GM13977 (cell line): ENCODE results near the gene AK2.
A peak's percentile ranks its signal among the peaks of the same experiment; 100 is the strongest.

Experiments
- DNase-seq: peaks from one replicate; pipeline ENCODE4 v3.0.0; 2012; ENCODE audit warnings: low spot score
- in situ Hi-C: fragments of 300-500 bp; cut with MboI; formaldehyde crosslinking; loops from one replicate; pipeline ENCODE4 v1.12.0; 2022; ENCODE audit warnings: low sequenced_read_pairs, low pct_unique_long_range_greater_than_20kb, mixed read lengths, inconsistent platforms; ENCODE audit not compliant: unreplicated experiment
- TF ChIP-seq, protein P1 (sequence below): IDR thresholded peaks from 2 replicates; pipeline ENCODE4 v1.5.1; 2012; ENCODE audit warnings: mild to moderate bottlenecking, control low read depth; ENCODE audit not compliant: insufficient read depth; ENCODE audit errors: extremely low read depth, missing control alignments

The AK2 gene

DNA sequence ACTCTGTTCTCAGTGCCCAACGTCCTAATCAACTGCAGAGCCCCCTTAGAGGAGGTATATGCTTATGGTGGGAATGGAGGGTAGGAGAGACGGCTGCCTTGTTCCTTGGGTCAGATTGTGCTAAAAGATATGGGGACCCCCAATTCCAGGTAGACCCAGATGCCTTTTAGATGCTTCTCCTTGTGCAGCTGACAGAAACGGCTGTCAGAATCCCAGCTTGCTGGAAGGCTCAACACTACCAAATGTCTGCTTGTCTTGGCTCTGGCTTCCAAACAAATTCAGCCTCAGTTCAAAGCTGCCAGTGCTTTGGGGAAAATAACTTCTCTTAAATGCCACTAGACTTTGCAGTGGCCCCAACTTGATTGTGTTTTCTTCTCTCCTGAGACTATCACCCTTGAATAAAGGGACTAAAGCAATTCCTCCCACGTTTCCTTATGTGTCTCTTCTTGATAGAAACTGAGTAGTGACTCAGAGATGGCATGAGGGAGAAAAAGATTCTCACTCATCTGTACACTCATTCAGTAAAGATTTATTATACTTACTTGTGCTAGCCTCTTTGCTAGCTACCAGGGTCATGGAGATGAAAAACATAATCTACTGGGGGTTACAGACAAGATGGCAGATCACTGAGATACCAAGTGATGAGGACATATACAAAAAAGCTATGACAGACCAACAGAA, 68.7 kb downstream of the AK2 start:
- no peak for DNase-seq
- in situ Hi-C loops = no loop called here
- TF ChIP-seq, protein P1, sequence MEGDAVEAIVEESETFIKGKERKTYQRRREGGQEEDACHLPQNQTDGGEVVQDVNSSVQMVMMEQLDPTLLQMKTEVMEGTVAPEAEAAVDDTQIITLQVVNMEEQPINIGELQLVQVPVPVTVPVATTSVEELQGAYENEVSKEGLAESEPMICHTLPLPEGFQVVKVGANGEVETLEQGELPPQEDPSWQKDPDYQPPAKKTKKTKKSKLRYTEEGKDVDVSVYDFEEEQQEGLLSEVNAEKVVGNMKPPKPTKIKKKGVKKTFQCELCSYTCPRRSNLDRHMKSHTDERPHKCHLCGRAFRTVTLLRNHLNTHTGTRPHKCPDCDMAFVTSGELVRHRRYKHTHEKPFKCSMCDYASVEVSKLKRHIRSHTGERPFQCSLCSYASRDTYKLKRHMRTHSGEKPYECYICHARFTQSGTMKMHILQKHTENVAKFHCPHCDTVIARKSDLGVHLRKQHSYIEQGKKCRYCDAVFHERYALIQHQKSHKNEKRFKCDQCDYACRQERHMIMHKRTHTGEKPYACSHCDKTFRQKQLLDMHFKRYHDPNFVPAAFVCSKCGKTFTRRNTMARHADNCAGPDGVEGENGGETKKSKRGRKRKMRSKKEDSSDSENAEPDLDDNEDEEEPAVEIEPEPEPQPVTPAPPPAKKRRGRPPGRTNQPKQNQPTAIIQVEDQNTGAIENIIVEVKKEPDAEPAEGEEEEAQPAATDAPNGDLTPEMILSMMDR = no peak

DNA sequence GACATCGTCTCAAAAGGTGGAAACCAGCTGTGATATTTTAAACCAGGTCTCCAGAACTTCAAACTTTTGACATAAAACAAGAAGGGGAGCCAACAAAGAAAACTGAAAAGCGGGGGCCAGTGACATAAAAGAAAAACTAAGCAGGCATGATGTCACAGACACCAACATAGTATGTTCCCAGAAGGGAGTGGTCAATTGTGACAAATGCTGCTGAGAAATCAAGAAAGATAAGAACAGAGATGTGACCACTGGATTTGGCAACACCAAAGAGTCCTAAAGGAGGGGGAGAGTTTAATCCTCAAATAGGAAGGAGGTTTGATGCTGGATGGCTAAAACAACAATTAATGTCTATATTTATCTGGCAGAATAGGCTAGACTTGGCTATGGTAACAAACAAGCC, 69.8 kb downstream of the AK2 start:
- TF ChIP-seq, protein P1 = no peak
- in situ Hi-C loops = no loop called here
- DNase-seq = no peak

DNA sequence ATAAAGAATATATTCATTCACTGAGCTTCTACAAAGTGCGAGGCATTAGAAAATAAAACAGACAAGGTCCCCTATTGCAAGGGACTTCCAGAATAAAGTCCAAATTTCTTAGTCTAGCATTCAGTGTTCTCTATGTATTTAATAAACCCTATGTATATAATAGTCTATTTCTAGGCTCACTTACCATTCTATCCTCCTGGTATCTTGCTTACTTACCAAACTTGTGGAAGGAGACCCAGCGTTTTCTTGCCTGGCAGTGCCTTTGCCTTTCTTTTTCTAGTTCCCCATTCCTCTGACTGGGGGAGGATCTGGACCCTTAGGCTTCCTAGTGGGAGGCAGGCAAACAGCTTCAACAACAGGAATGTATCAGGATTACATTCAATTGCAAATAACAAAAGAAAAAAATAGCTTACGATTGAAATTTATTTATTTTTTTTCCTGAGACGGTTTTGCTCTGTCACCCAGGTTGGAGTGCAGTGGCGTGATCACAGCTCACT, 71.4 kb downstream of the AK2 start:
- in situ Hi-C loops = no loop called here
- TF ChIP-seq, protein P1 = no peak
- DNase-seq = no peak

DNA sequence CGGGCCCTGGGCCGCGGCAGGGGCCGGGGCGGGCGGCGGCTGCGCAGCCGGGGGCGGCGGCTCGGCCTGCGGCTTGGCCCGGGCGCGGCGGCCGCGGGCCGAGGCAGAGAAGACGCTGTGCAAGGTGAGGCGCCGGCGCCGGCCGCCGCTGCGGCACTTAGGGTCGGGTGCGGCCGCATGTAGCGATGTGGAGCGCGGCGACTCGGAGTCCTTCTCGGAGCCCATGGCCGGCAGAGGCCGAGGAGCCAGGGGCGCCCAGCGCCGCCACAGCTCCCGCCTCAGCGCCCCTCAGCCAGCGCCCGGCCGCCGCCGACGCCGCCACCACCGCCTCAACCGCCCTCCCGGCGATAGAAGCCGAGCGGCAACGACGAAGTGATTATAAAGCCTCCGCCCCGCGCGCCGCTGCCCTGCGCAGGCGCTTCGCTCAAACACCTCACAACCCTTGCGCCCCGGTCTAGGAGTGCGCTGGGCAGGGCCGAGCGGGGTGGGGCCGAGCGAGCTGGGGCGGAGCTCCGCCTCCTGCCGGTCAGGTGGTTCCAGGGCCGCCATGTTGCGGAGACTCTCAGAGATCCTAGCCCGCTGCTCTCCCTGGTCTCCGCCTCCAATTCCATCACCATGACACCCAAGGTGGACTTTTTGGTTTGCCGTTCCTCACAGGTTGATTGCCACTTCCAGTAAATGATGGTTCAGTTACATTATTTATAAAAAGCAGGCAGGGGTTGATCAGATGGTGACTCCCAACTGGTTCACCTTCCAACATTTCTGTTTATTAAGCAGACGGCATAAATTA, 72.0 kb downstream of the AK2 start, which contains the start of gene RNF19B:
Gene RNF19B, minus strand, starts transcription at position 349 of the 790 bp plus-strand sequence. Its CDS starts 124 bp downstream, at position 225.
- in situ Hi-C loops = no loop called here
- TF ChIP-seq, protein P1 = no peak
- DNase-seq = peak; percentile 98

DNA sequence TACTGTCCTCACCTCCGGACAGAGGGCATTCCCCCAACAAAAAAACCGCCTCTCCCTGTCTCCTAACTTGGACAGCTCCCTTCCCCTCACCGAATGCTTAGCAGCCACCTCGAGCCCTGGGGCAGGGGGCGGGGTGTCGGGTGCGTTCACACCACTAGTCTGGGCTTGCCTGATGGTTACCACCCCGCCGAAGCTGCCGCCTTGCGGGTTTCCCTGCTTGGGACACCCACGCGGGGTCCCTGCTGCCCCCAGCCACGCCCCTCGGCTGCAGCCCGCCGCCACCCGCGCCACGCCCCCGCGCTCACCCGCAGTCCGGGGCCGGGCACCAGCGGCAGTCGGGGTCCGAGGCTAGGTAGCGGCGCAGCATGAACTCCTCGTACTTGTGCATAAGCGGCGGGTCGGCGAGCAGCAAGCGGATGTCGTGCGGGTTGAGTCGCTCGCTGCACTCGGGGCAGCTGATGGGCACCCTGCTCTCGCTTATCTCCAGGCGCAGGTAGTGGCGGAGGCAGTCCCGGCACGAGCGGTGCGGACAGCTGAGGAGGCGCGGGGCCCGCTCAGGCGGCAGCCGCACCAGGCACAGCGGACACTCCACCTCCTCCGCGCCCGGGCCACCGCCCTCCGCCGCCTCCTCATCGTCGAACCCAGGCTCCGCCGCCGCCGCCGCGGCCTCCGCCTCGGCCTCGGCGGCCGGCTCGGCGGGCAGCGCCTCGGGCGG, 72.8 kb downstream of the AK2 start:
- peak; percentile 72 for DNase-seq
- TF ChIP-seq, protein P1 = no peak
- in situ Hi-C loops = no loop called here

DNA sequence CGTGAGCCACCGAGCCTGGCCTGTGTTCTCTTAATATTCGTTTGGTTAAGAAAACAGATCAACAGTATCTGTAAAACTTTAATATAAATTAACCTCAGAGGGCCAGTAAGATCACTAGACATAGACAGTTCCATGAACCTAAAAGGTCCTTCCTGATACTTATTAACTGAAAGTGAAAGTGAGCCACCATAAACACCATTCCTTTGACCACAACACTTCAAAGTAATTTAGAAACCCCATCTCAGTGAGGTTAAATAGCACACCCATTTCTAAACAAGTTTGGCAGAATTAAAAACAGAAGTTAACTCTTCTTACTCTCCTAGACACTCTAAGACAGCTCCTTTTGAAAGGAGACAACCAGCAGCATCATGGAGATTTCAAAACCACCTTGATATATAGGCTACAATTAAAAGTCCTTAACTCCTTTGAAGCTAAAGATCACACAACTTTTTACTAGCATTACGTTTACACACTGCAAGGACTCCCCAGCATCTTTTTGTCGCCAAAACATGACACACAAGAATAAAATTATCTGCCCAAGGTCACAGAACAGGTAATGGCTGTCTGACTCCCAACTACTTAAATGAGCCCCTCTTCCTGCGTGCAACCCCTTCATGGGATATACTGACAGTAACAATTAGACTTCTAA, 74.3 kb downstream of the AK2 start:
- TF ChIP-seq, protein P1 = no peak
- peak; percentile 64 for DNase-seq
- in situ Hi-C loops = no loop called here
